DND-41 (cell line): Measurements from ENCODE around the gene CARD9.

ENCODE experiments used
- ATAC-seq: fragments of 200-7000 bp; cut with Tn5 transposase; 3 replicates; pipeline ENCODE4 v1.9.1; 2021; ENCODE audit warnings: low read depth; ENCODE audit not compliant: insufficient read depth
- DNase-seq: peaks from one replicate; pipeline ENCODE4 v3.0.0-alpha.2; 2020
- H2AFZ ChIP-seq: 2 replicates; pipeline ENCODE4 v1.6.0; 2012; ENCODE audit warnings: low read depth, low read length
- H3K27ac ChIP-seq: 2 replicates; pipeline ENCODE4 v1.5.1; 2012; ENCODE audit warnings: low read length, inconsistent platforms
- H3K27me3 ChIP-seq: fragments of 200-600 bp; sonication (generic); 2 replicates; pipeline ENCODE4 v1.6.0; 2012; ENCODE audit warnings: low read length, mild to moderate bottlenecking, inconsistent platforms; ENCODE audit not compliant: insufficient read depth, poor library complexity
- H3K36me3 ChIP-seq: 2 replicates; pipeline ENCODE4 v1.5.1; 2012; ENCODE audit warnings: low read length, inconsistent platforms; ENCODE audit not compliant: insufficient read depth
- H3K4me1 ChIP-seq: 2 replicates; pipeline ENCODE4 v1.5.1; 2012; ENCODE audit warnings: mild to moderate bottlenecking, low read length; ENCODE audit not compliant: insufficient read depth
- H3K4me2 ChIP-seq: 2 replicates; pipeline ENCODE4 v1.6.0; 2012; ENCODE audit warnings: mild to moderate bottlenecking, moderate library complexity, low read length, inconsistent platforms; ENCODE audit not compliant: insufficient read depth
- H3K4me3 ChIP-seq, 2 experiments: fragments of 200-600 bp in 1 of 2; shearing (Covaris generic) in 1 of 2; 2 replicates each; pipeline ENCODE4 v1.5.1; 2012 to 2016; ENCODE audit warnings: inconsistent platforms in 2 of 2, low read length in 2 of 2, mild to moderate bottlenecking in 2 of 2, low read depth in 1 of 2, moderate library complexity in 1 of 2
- H3K79me2 ChIP-seq: 2 replicates; pipeline ENCODE4 v1.6.0; 2012; ENCODE audit warnings: low read length, inconsistent platforms; ENCODE audit not compliant: insufficient read depth
- H3K9ac ChIP-seq: 2 replicates; pipeline ENCODE4 v1.6.0; 2012; ENCODE audit warnings: low read depth, mild to moderate bottlenecking, inconsistent platforms, low read length, moderate library complexity
- H3K9me3 ChIP-seq: 2 replicates; pipeline ENCODE4 v1.5.1; 2012; ENCODE audit warnings: low read length, moderate library complexity, mild to moderate bottlenecking, inconsistent platforms; ENCODE audit not compliant: insufficient read depth, severe bottlenecking
- H4K20me1 ChIP-seq: 2 replicates; pipeline ENCODE4 v1.6.0; 2012; ENCODE audit warnings: low read length; ENCODE audit not compliant: insufficient read depth
- EZH2 ChIP-seq: IDR thresholded peaks from 3 replicates; pipeline ENCODE4 v1.6.1; 2012; ENCODE audit warnings: borderline replicate concordance, low read depth, mild to moderate bottlenecking, moderate library complexity, low read length, inconsistent platforms; ENCODE audit not compliant: severe bottlenecking
- TF ChIP-seq, protein P1 (sequence below): IDR thresholded peaks from 2 replicates; pipeline ENCODE4 v1.5.1; 2012; ENCODE audit warnings: borderline replicate concordance, low read length, moderate library complexity, mild to moderate bottlenecking; ENCODE audit not compliant: poor library complexity, severe bottlenecking; ENCODE audit errors: extremely low read depth

Gene CARD9

DNA sequence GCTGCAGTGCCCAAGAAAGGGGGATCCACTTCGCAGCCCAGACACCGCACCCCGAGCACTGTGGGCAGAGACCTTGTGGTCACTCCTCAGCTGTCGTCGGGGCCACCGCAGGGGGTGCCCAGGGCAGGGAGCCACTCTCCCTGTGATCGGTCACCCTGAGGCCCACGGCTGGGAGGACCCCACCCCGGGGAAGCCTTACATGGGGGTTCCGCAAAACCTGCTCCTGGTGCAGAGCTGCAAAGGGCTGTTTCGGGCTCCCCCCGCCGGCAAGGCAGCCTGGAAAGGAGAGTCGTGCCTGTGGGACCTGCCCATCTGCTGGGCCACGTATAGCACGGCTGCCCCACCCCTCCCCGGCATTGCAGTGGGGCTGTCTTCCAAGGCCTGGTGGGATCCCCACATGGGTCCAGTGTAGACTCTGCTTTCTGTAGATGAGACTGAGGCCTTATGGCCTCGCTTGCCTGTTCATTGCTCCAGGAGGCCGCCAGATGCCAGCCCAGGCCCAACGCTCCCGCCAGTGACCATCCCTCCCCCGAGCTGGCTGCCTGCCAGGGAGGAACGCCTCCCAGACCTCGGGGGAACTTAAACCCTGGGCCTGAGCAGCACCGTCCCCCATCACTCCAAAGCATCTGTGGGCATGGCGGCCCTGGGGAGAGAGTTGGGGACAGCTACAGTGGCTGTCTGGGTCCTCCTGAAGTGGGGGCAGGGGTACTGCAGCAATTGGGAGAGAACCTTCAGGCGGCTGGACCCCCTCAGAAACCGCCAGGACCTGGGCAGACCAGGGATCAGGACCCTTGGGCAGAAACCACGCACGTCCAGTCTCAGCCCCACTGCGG lies 8.3 kb downstream of the CARD9 start:
- Histone ChIP-seq H3K9ac (peak overlapping the region; percentile 86; the same call in 1 of the 2 replicates), H2AFZ (no peak overlapping the region), H3K4me3 (no peak overlapping the region), H3K9me3 (no peaks in the 10 kb centered on the region), H3K4me1 (peaks cover 22% of the 10 kb centered on the region), H3K36me3 (peaks cover 31% of the 10 kb centered on the region), H3K79me2 (peaks cover 28% of the 10 kb centered on the region), H3K27me3 (no peaks in the 10 kb centered on the region), H3K27ac (no peak overlapping the region), H3K4me2 (no peak overlapping the region), H4K20me1 (peaks cover 63% of the 10 kb centered on the region)
- no peak for DNase-seq
- TF ChIP-seq, protein P1, sequence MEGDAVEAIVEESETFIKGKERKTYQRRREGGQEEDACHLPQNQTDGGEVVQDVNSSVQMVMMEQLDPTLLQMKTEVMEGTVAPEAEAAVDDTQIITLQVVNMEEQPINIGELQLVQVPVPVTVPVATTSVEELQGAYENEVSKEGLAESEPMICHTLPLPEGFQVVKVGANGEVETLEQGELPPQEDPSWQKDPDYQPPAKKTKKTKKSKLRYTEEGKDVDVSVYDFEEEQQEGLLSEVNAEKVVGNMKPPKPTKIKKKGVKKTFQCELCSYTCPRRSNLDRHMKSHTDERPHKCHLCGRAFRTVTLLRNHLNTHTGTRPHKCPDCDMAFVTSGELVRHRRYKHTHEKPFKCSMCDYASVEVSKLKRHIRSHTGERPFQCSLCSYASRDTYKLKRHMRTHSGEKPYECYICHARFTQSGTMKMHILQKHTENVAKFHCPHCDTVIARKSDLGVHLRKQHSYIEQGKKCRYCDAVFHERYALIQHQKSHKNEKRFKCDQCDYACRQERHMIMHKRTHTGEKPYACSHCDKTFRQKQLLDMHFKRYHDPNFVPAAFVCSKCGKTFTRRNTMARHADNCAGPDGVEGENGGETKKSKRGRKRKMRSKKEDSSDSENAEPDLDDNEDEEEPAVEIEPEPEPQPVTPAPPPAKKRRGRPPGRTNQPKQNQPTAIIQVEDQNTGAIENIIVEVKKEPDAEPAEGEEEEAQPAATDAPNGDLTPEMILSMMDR, result no peak
- TF ChIP-seq EZH2, result no peak
- no peak for ATAC-seq

DNA sequence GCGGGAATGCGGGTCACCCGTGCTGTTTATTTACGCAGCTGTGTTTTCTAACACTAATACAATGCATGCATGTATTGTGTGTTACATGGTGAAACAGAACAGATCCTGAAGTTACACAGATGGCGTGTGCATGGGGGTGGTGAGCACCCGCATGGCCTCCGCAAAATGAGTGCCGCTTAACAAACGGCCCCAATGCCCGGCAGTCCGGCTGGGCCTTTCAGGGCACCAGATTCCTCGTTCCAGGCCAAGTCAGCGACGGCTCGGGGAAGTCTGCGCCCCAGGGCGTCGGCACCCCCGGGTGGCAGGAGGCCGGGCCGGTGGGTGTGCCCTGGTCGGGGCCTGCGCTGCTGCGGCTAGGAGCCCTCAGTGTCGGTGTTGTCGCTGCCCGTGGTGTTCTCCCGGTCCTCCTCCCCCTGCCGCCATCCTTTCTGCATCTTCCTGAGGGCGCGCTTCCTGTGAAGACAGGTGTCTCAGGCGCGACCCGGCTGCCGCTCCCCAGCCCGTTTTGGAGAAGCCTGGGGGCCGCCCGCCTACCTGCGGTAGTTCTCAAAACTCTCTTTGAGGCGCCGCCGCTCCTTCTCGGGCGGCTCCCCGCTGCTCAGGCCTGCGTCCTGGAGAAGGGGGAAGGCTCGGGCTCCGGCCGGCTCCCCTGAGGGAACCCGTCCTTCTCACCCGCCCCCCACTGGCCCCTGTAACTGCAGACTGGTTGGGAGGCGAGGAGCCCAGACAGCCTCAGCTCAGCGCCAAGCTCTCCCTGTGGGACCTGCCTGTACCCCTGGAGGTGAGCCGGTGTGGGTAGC lies 9.3 kb downstream of the CARD9 start:
- peak overlapping the region; percentile 86 for H3K9ac ChIP-seq
- ATAC-seq, result no peak

DNA sequence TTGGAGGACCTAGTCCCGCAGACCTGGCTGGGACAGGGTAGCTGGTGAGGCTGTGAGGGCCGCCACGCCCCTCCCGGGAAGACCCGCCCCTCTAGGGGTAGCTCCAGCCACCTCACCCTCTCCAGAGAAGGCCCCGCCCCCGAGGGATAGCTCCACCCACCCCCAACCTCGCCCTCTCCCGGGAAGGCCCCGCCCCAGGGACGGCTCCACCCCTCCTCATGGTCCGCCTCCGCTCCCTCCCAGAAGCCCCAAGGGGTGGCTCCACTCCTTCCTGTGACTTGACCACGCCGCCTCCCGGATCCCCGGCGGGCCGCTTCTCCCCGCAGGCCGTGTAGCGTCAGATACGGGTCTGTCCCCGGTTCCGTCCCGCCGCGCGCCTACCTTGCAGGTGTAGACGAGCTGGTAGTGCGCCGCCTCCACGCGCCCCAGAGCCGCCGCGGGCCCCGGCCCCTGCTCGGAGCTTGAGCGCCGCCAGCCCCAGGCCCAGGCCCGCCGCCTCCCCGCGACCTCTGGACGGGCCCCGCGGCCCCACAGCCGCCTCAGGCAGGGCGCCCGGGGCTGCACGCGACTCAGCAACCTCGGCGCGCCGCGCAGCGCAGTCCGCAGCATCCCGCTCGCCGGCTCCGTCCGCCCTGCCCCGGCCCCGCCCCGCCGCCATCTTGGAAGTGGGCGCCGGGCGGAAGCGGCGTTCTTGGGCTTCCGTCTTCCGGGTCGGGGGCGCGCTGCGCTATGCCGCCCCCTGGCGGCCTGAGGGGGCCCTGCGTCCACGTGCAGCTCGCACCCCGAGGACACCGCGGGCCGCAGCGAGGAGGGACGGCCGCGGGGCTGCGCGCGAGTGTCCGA lies 10.1 kb downstream of the CARD9 start, which contains the start of gene DNLZ:
Gene DNLZ, minus strand, starts transcription at position 639 of the 843 bp plus-strand sequence. Its CDS starts 30 bp downstream, at position 609.
- Histone ChIP-seq H3K4me1 (peaks cover 22% of the 10 kb centered on the region), H3K9ac (peak within 1 kb of the TSS; percentile 86), H3K79me2 (peaks cover 28% of the 10 kb centered on the region), H3K4me2 (peak within 1 kb of the TSS; percentile 96), H3K36me3 (peaks cover 31% of the 10 kb centered on the region), H4K20me1 (peaks cover 55% of the 10 kb centered on the region), H3K9me3 (no peaks in the 10 kb centered on the region), H3K27ac (peak within 1 kb of the TSS; percentile 79), H3K4me3 (peak within 1 kb of the TSS; percentile 50 to 85; a peak in 3 of 4 replicates), H3K27me3 (no peaks in the 10 kb centered on the region), H2AFZ (peak within 1 kb of the TSS; percentile 70)
- ATAC-seq (peak; percentile 84), DNase-seq (peak; percentile 94)
- TF ChIP-seq, protein P1, result peak; percentile 87
- TF ChIP-seq EZH2, result no peak

More for the DNA sequence above, 9.3 kb downstream of the CARD9 start:
- Histone ChIP-seq H4K20me1 (peaks cover 58% of the 10 kb centered on the region), H3K4me2 (peak overlapping the region; percentile 96), H3K36me3 (peaks cover 31% of the 10 kb centered on the region), H3K79me2 (peaks cover 28% of the 10 kb centered on the region), H2AFZ (peak overlapping the region; percentile 58; the same call in 1 of the 2 replicates), H3K9me3 (no peaks in the 10 kb centered on the region), H3K27me3 (no peaks in the 10 kb centered on the region), H3K27ac (peak overlapping the region; percentile 74), H3K4me1 (peaks cover 22% of the 10 kb centered on the region), H3K4me3 (peak overlapping the region in 1 of 2 experiments; percentile 85; a peak in 3 of 4 replicates)
- TF ChIP-seq, protein P1, result no peak
- TF ChIP-seq EZH2, result no peak
- DNase-seq, result no peak
